ENCODE measurements around the gene CMYA5. TPM values are rescaled to one million over a fixed set of nuclear protein-coding genes. Genes with fewer than 3 reads are reported as not detected.

Gene CMYA5
- total and polyA plus RNA-seq, 9 of the 15 experiments (the other 6 are each of a cell fraction or from before 2014, with no cell fraction given) = 0.18 to 1.1 (median 0.32) TPM

DNA sequence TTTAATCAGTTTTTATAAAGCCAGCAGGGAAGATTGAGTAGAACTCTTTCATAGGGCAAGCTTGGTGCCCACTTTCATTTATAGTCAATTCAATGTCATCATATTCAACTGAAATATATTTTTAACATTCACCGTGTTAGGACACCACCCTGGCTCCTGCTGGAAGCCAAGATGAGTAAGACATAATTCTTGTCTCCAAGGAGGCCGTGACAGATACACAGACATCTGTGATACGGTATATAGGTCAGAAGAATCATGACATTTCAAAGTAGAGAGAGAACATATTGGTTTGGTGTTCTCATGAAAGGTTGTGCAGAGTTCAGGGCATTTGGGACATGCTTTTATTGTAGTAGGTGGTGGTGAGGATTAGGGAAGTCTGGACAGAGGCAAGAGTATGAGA, 120.1 kb downstream of the CMYA5 start:
- no peak overlapping the region for H3K9ac ChIP-seq (ENCODE audit: insufficient read depth in 1 of 2, low read depth in 2 of 2, low read length in 2 of 2)
- no peak for TF ChIP-seq ETV1 (tag; conservative IDR thresholded peaks at IDR 0.05; ENCODE audit: low read depth)
- no peak for TF ChIP-seq PCBP2 (IDR thresholded peaks at IDR 0.05; ENCODE audit: low read depth, low read length, poor library complexity, severe bottlenecking)
- peak; percentile 76 for TF ChIP-seq PKNOX1 (IDR thresholded peaks at IDR 0.05)
- TF ChIP-seq, protein P1, sequence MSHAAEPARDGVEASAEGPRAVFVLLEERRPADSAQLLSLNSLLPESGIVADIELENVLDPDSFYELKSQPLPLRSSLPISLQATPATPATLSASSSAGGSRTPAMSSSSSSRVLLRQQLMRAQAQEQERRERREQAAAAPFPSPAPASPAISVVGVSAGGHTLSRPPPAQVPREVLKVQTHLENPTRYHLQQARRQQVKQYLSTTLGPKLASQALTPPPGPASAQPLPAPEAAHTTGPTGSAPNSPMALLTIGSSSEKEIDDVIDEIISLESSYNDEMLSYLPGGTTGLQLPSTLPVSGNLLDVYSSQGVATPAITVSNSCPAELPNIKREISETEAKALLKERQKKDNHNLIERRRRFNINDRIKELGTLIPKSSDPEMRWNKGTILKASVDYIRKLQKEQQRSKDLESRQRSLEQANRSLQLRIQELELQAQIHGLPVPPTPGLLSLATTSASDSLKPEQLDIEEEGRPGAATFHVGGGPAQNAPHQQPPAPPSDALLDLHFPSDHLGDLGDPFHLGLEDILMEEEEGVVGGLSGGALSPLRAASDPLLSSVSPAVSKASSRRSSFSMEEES (CRISPR knock-in tag; IDR thresholded peaks at IDR 0.05) = no peak
- TF ChIP-seq ZNF592 (IDR thresholded peaks at IDR 0.05) = no peak
- no peak for TF ChIP-seq PTTG1 (tag; IDR thresholded peaks at IDR 0.05; ENCODE audit: low read depth)
- TF ChIP-seq JUN (IDR thresholded peaks at IDR 0.05; ENCODE audit: borderline replicate concordance, low read depth, low read length) = no peak
- no peak for TF ChIP-seq JUN (CRISPR knock-in tag; IDR thresholded peaks at IDR 0.05; ENCODE audit: borderline replicate concordance)
- no peak for TF ChIP-seq ZKSCAN1 (IDR thresholded peaks at IDR 0.05; ENCODE audit: low read depth, low read length)
- TF ChIP-seq ZNF551 (CRISPR knock-in tag; IDR thresholded peaks at IDR 0.05) = no peak
- TF ChIP-seq, protein P2, sequence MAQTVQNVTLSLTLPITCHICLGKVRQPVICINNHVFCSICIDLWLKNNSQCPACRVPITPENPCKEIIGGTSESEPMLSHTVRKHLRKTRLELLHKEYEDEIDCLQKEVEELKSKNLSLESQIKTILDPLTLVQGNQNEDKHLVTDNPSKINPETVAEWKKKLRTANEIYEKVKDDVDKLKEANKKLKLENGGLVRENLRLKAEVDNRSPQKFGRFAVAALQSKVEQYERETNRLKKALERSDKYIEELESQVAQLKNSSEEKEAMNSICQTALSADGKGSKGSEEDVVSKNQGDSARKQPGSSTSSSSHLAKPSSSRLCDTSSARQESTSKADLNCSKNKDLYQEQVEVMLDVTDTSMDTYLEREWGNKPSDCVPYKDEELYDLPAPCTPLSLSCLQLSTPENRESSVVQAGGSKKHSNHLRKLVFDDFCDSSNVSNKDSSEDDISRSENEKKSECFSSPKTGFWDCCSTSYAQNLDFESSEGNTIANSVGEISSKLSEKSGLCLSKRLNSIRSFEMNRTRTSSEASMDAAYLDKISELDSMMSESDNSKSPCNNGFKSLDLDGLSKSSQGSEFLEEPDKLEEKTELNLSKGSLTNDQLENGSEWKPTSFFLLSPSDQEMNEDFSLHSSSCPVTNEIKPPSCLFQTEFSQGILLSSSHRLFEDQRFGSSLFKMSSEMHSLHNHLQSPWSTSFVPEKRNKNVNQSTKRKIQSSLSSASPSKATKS (CRISPR knock-in tag; IDR thresholded peaks at IDR 0.05) = no peak
- no peak for TF ChIP-seq NR2C2 (CRISPR knock-in tag; IDR thresholded peaks at IDR 0.05)
- no peak for TF ChIP-seq NR2C2 (tag; IDR thresholded peaks at IDR 0.05)
- TF ChIP-seq MEIS2 (IDR thresholded peaks at IDR 0.05; ENCODE audit: partially characterized antibody) = peak; percentile 72
- no peak for TF ChIP-seq MEF2D (tag; conservative IDR thresholded peaks at IDR 0.05; ENCODE audit: low read depth)

More for the DNA sequence above, 120.1 kb downstream of the CMYA5 start:
- H3K36me3 ChIP-seq (ENCODE audit: control insufficient read depth, insufficient read depth, low read length) = no peaks in the 10 kb centered on the region
- in situ Hi-C loops (cut with MboI) (no loop called here), intact Hi-C loops (cut with micrococcal nuclease) (no loop called here)
- H3K4me1 ChIP-seq (replicated peaks in 1 of 2; ENCODE audit: control insufficient read depth in 2 of 2, insufficient read depth in 2 of 2, low read length in 2 of 2) = peaks cover 13 to 42% of the 10 kb centered on the region in 2 experiments
- peak in 1 of 4 experiments; percentile 29 for DNase-seq (ENCODE audit: extremely low read depth in 1 of 4, low spot score in 3 of 4)
- CTCF ChIA-PET (ENCODE audit: low intra/inter-chr PET ratio) = no interaction called here
- no peak for FAIRE-seq
- no peak; the same call in 2 of the 3 replicates for ATAC-seq
- H3K79me2 ChIP-seq (ENCODE audit: control insufficient read depth, insufficient read depth, low read length) = no peaks in the 10 kb centered on the region
- WGBS (ENCODE audit: insufficient coverage, low coverage, missing lambda C conversion rate) = 4% methylated on average over 3 of the region's 3 CpGs
- POLR2A ChIA-PET = no interaction called here
- no peak overlapping the region for H3K4me2 ChIP-seq (ENCODE audit: insufficient read depth, low read length)
- peak overlapping the region; percentile 53 for H2AFZ ChIP-seq (ENCODE audit: low read depth, low read length)
- H3K27me3 ChIP-seq (ENCODE audit: control insufficient read depth in 2 of 2, insufficient read depth in 2 of 2, low read length in 2 of 2) = no peaks in the 10 kb centered on the region
- no TSS peak for BruUV-seq (replicated peaks)
- no peaks in the 10 kb centered on the region for H3K9me1 ChIP-seq (ENCODE audit: control insufficient read depth, insufficient read depth, low read length)
- H3K9me3 ChIP-seq (replicated peaks; ENCODE audit: control insufficient read depth, insufficient read depth, low read depth, low read length) = no peaks in the 10 kb centered on the region
- no peak overlapping the region for H3K27ac ChIP-seq (ENCODE audit: extremely low read depth, low read depth, low read length)
- H3K4me3 ChIP-seq = no peak overlapping the region
- H4K20me1 ChIP-seq (replicated peaks; ENCODE audit: control insufficient read depth, insufficient read depth, low read length) = no peaks in the 10 kb centered on the region

Measured in K562 (cell line).